ENCODE data around the gene UBE2J1.
"Not testable (repeated sequence)": the region's sequence is repeated elsewhere in the genome, so short reads cannot be mapped to it uniquely, and the experiment has no call there.

UBE2J1 gene, protein sequence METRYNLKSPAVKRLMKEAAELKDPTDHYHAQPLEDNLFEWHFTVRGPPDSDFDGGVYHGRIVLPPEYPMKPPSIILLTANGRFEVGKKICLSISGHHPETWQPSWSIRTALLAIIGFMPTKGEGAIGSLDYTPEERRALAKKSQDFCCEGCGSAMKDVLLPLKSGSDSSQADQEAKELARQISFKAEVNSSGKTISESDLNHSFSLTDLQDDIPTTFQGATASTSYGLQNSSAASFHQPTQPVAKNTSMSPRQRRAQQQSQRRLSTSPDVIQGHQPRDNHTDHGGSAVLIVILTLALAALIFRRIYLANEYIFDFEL

DNA sequence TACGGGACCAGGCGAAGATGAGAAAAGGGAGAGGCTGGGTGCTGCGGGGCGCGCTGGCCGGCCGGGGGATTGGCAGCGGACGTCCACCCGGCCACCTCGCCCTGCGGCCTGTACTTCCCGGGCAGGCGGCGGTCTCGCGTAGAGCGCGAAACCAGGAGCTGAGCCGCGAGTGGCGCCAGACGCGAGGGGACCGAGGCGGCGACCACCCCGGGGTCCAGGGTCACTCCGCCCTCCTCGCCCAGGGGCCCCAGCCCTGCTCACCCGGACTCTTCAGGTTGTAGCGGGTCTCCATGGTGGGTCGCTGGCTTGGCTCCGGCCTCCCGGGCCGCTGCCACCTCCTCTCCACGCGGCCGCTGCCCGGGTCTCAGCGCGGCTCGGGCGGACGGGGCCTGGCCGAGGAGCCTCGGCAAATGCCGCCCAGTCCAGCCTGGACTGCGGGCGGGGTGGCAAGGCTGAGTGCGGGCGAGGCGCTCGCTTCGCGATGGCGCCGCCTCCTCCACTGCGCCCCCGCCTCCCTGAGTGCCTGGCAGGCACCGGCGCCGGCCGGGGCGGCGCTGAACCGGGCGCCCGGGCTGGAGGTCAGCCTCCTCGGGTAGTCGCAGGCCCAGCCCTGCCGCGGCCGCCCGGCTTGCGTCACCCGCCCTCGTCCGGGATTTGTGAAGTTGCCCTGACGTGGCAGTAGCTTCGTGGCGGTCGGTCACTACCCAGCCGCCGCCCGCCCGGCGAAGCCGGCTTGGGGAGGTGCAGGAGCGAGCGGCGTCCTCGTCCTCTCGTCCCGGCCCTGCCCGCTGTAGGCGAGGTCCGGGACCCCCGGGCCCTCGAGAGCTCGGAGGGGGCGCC lies at the start of gene UBE2J1:
Gene UBE2J1 (minus strand): TSS at position 445 of the 840 bp plus-strand sequence. CDS start 153 bp downstream, at position 292.
- peak; percentile 47 for DNase-seq

DNA sequence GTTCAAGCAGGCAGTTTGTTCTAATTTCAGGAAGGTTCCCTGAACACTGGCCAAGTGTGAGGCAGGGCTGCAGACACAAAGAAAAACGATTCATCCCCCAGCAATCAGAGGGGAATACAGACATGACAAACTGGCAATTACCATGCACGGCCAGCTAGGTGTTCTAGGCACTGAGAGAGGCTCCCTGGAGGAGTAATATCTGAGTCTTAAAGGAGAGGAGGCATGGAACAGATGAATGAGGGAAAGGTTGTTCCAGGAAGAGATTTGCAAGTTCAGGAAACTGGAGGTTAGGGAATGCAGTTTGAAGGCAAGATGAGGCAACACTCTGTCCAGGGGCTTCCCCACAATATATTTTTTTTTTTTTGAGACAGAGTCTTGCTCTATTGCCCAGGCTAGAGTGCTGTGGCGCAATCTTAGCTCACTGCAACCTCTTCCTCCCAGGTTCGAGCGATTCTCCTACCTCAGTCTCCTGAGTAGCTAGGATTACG lies 48.4 kb upstream of the UBE2J1 start:
- no peak for DNase-seq

DNA sequence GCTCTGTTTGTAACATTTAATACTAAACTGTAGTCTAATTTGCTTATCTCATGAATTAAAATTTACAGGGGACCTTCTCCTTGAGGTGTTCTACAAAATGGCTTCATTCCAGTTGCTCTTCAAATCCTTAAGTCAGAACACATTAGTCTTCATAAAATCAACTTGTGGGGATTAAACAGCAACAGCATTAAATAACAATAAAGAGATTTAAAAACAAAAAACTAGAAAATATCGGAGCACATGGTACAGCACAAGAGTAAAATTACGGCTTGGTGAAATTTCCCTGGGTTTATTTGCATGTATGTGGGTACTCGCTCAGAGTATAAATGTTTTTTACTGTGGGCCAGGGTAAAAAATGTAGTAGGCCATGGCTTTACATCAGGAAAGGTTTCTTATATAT lies 47.5 kb upstream of the UBE2J1 start:
- DNase-seq, result no peak

DNA sequence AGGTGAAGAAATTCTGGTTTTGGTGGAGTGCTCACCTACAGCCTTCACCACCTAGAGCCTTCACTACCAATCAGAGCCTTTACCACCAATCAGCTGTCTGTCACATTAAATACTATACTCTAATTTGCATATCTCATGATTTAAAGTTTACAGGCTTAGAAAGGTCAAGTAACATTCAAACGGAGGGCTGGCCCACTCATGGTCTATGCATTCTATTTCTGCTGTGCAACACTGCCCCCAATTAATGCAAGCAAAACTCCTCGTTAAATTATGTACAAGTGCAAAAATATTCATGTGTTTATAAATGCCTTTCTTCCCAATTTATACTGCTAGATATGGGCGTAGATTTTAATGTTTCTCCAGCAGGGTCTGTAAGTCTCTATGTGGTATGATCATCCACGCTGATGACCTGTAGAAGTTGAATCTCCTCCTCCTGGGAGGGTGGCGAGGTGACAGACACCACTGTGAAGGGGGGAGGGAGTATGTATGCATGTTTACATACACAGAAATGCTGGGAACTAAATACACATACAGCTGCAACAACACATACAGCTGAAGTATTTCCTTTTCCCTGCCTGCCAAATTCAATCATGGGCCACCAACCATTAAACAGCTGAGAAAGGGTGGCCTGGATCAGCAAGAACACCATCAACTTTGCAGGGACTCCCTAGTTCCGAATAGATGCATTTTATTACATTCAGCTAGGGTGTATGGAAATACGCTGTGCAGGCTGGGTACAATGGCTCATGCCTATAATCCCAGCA lies 46.4 kb upstream of the UBE2J1 start:
- DNase-seq, result no peak

DNA sequence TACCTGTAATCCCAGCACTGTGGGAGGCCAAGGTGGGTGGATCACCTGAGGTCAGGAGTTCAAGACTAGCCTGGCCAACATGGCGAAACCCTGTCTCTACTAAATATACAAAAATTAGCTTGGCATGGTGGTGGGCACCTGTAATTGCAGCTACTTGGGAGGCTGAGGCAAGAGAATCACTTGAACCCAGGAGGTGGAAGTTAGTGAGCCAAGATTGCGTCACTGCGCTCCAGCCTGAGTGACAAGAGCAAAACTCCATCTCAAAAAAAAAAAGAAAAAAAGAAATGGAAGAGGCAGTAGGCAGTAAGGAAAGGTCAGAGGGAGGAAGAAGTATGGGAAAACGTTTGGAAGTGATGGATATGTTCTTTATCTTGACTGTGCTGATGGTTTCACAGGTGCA lies 45.4 kb upstream of the UBE2J1 start:
- not testable (repeated sequence) for DNase-seq

DNA sequence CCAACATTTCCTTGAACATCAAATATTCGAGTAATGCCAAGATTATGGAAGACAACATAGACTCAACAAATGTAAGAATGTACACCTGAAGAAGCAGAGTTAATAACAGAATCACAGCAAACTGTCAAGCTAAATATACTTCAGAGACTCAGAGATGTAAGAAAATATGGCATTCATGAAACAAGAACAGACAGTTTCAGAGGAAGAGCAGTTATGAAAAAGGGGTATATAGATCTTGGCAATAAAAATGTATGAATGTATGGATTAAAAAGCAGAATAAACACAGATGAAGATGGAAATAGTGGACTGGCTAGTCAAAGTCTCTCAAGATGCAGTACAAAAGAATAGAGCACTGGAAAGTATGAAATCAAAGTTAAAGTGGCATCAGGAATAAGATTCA lies 41.1 kb upstream of the UBE2J1 start:
- DNase-seq, result no peak

DNA sequence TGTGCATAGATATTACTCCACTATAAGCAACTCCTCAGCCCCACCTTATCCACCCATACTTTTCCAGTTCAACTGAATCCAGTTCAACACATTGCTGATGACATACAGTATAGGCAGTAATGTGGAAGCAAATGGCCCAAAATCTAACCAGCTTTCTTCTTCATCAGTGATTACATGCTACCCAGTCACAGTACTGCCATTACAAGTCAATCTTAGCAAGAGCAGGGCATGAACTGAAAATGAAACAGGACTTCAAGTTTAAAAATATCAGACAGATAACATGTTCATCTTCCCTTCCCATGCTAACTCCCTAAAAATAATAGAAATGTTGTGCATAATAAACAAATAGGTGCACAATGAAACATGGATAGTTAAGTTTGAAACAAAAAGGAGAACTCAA lies 40.3 kb upstream of the UBE2J1 start:
- DNase-seq, result no peak

DNA sequence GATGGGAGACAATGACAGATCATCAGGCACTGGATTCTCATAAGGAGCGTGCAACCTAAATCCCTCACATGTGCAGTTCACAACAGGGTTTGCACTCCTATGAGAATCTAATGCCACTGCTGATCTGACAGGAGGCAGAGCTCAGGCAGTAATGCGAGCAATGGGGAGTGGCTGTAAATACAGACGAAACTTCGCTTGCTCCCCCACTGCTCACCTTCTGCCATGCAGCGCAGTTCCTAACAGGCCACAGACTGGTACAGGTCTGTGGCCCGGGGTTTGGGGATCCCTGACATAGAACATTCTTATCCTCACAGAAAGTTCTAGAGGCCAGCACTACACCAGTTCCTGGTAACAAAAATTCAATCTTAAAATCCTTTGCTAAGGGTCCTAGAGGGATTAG lies 36.3 kb upstream of the UBE2J1 start:
- no peak for DNase-seq

DNA sequence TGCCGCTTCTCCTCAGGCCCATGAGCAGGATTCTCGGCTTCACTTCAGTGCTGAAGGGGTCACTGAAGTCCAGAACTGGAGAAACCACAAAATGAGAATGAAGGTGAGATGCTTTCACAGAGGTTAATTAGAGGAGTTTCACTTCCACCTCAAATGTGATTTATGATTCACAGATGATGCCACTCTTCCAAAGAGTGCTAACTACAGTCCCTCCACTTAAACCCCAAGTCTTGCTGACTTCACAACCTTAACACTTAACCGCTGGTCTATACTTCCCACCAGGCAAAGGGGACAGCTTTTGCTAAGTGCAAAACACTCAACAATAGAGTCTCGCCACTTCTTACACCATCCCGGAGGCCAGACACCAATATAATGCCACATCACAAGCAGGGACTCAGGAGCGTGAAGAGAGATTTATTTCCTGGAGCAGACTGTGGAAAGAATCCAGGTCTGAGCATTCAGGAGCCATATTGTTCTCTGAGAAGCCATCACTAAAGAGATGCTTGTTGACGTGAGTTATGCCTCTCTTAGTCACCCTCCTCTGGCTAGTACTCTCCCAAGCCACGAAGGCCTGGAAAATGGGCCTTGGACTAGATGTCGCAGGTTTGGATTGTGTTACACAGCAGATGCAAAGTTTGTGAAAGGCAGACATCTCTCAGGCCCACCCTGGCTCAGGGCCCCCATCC lies 35.1 kb upstream of the UBE2J1 start:
- no peak for DNase-seq

DNA sequence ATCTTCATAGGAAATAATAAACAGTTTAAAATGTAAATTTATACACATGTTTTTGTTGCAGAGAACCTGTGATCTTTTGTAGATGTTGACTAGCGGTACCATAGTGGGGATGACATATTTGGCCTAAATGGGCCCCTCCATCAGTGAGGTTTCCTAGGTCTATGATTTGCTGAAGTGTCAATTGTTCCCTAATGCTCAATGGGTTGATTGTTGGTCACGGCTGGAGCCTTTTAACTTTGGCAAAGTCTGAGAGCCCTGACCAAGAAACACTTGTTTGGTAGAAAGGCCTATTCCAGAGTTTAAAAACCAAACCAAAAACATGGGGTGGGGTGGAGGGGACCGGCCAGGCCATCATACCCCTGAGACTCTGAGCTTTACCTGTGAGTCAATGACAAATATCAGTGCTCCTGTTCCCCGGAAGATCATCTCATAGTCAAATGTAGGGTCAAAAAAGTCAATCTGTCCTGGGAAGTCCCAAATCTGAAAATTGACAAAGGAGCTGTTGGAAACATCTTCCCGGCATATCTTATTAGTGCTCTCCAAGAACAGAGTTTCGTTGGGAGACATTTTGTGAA lies 34.5 kb upstream of the UBE2J1 start:
- no peak for DNase-seq

DNA sequence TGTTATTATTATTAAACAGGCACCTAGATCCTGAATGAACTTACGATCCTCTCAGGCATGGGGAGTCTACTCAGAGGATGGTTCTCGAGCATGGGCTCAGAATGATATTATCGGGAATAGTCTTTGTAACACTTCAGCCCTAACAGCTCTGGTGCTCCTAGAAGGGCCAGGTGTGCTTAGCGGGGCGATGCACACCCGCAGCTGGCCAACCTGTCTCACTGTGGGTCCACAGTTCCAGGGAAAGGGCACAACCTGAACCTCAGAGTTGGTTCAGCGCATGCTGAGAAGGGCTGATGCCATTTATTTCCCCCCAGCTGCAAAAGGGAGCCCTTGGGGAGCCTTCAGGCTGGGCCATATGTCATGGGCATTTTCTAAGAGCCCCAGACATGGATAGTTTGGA lies 33.3 kb upstream of the UBE2J1 start:
- DNase-seq, result no peak

DNA sequence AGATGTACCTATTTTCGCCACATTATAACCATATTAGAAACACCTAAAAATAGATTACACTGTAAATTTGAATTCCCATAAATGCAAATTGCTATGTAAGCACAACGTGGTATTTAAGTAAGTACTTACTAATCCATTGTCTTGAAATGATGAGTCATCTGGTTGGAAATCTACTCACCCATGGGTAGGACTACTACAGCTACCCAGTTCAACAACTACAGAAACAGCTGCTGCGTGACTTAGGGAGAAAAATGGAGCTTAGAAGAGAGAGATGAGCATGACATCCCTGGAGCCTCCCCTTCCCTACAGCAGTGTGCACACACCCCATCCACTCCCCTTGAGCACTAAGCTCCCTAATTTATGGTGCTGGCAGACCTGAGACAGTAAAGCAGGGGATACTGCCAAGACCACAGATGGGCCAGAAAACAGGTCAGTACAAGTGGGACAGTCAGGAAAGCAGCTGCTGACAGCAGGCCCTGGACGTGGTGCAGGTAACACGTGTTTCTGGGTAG lies 32.7 kb upstream of the UBE2J1 start:
- no peak for DNase-seq

DNA sequence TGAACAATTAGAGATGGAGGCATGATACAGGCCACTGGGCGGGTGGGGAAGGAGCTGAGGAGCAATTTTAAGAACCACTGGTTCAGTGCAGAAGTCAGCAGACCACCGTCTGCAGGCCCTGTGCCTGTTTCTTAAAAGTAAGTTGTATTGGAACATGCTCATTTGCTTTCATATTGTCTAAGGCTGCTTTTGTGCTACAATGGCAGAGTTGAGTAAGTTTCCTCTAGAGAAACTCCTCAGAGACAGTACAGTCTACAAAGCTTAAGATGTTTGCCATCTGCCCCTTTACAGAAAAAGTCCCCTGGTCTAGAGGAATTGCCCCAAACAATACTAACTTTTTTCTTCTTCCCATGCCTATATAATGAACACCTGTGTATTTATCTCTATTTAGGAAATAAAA lies 28.5 kb upstream of the UBE2J1 start:
- no peak for DNase-seq

DNA sequence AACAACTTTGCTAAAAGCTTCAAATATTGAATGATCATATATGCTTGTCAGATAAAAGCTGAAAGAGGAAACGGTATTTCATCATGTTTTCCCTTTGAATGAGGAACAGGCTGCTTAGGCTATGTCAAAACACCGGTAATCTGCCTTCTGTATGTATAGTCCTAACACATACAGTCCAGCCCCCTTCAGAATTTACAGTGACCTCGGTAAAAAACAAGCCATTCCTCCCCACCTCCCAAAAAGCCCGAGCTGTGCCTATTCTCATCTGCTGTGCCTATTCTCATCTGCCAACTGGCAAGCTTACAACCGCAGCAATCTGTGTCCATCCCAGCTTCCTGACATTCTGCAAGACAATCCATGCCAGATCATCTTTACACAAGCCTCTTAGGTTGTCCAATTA lies 26.8 kb upstream of the UBE2J1 start:
- no peak for DNase-seq

DNA sequence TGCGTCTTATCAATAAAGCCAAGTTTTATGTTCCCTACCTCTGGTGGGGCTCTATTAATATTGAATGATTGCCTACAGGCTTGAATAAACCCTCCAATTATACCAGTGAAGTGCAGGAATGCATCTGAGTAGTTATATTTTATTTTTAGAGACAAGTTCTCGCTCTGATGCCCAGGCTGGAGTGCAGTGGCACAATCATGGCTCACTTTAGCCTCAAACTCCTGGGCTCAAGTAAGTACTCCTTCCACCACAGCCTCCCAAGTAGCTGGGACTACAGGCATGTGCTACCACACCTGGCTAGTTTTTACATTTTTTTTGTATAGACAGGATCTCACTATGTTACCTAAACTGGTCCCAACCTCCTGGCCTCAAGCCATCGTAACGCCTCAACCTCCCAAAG lies 26.1 kb upstream of the UBE2J1 start:
- DNase-seq, result no peak

DNA sequence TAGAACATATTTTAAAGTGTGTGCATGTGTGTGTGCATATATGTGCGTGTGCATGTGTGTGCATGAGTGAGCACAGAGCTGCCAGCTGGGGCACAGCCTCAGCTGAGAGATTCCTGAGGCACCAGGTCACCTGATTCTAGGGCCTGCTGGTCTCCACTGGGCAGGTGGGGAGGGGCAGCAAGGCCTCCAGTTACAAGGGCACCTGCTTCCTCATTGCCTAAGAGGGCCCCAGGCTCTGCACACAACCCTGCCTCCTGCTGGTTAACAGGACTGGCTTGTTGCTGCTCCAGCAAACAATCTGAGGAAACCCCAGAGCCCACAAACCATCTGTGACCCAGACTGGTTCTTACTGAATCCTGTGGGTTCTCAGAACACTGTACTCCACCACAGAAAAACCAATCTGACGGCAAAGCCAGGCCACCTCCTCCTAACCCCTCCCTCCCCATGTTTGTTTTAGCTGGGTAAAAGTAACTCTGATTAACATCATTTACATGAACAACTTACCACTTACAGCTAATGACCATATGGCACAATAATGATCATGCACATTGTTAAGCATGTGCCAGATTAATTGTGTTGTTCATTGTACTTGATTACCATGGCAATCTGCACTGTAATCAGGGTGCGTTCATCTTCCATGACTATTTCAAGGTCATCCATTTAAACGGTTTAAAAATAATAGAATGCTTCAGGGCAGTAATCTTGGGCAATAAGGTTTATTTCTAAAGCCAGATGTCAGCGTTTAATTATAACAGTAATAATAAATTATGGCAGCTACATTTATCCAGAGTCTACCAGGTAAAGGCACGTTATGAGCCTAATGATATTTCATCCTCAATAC lies 23.1 kb upstream of the UBE2J1 start:
- peak; percentile 49 for DNase-seq

DNA sequence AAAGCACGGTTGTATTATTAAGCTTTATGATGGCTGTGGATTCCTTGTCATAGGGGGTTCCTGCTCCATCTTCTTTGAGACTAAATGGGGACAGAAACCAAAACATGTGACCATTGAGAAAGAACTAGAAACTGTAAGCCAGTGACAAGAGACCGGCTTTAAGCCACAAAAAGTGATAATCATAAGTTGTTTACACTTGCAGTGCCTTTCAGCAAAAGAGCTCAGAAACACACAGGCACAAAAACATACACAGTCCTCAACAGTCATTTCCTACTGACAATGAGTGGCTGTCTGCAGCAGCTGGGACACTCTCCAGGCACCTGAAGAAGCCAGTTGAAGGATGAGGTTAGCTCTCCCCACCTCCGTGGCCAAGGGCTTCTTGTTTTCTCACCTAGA lies 20.0 kb upstream of the UBE2J1 start:
- DNase-seq, result no peak

DNA sequence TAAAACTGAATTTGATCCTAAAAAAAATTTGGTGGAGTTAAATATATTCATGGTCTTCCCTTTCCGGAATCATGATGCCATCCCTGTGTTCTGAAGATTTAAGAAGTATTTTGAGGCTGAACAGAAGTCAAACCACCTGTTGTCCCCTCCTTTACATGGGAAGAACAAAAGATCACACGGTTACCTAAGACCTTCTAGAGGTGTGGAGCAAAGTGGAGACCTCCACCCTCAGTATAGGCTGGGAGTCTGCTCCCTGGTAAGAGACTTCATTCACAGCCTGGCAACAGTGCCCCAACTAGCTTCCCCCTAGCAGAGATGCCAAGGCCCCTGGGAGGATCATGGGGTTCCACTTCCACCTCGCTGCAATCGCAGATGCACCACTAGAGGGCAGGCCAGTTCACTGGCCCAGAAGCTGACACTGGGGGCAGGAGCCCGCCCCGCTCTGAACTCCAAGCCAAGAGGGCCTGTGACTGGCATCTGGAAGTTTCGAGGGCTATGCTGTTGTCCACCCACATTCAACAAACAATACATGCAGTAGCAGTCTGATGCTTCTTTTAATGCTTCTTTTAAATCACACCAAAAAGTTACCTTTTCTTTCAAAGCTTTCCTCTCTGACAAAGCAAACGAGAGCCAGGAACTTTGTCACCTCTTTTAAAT lies 19.5 kb upstream of the UBE2J1 start:
- DNase-seq, result peak; percentile 62

DNA sequence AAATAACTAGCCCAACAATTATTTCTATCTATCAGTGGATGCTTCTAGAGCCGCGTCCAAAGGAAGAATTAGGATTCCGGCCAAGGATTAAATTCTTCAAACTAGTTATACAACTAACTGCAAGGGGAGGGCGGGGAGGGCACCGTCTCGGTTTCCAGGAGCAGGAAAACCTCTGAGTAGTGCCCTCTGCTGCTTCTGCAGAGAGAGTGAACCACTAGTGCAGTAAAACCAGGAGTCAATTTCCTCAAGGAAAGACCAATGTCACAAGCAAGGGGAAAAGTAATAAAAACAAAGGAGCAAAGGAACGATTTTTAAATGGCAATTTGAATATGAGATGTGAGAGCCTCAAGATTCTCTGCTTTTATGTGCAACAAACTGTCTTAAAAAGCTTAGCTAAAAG lies 16.5 kb upstream of the UBE2J1 start:
- no peak for DNase-seq

DNA sequence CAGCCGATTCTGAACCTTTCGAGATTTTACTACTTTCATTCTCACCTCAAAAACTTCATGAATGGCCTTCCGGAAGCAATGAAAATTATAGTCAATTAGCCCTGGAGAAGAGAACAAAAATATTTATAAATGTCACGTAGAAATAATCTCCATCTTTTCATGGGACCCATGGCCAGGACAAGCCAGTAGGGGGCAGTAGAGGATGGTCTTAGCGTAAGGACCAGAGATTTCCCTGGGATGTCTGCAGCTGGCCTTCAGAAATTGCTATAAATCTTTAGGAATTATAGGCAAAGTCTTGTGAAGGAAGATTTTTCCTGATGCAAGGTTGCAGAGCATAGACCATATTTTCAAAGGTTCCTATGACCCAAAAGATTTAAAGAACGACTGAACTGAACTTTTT lies 15.6 kb upstream of the UBE2J1 start:
- DNase-seq, result no peak

DNA sequence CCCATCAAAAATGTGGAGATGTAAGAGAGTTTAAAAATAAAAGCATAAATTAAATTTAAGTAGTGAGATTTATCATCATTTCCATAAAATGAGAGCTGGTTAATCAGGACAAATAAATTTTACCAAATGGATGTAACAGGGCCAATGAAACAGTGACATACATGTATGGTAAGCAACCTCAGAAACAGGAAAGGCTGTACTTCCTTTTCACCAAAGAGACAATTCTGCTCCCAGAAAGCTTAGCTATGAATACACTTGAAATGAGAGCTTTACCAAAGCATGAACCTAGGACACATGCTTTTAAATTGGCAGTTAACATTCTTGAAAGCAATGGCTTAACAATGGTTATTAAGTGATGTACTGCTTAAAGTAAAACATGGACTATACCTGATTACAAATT lies 12.1 kb upstream of the UBE2J1 start:
- no peak for DNase-seq
